GM06990 (cell line): ENCODE results near the gene NRG2.

Source experiments
- DNase-seq: peaks from one replicate; pipeline ENCODE4 v3.0.0-alpha.2; 2011; ENCODE audit not compliant: insufficient read length; ENCODE audit errors: extremely low read depth
- H3K27me3 ChIP-seq: replicated peaks from 2 replicates; pipeline ENCODE4 v1.6.0; 2011; ENCODE audit warnings: low read length; ENCODE audit not compliant: control insufficient read depth, insufficient read depth
- H3K36me3 ChIP-seq: 2 replicates; pipeline ENCODE4 v1.5.1; 2011; ENCODE audit warnings: low read length; ENCODE audit not compliant: control insufficient read depth, insufficient read depth
- H3K4me3 ChIP-seq: replicated peaks from 2 replicates; pipeline ENCODE4 v1.5.1; 2011; ENCODE audit warnings: low read depth, mild to moderate bottlenecking, control low read depth, low read length
- CTCF ChIP-seq: IDR thresholded peaks from 2 replicates; pipeline ENCODE4 v1.5.1; 2011; ENCODE audit warnings: low read length, control low read depth, mild to moderate bottlenecking, inconsistent platforms; ENCODE audit not compliant: insufficient read depth, poor library complexity, severe bottlenecking

NRG2 gene

GRCh38 chr5:139882316-139882715 is 160.8 kb downstream of the NRG2 start:
- Histone ChIP-seq H3K36me3 (no peaks in the 10 kb centered on the region; the same call in 1 of the 2 replicates), H3K27me3 (no peaks in the 10 kb centered on the region), H3K4me3 (no peak overlapping the region)
- no peak for TF ChIP-seq CTCF
- DNase-seq = no peak

- no peak for DNase-seq
- H3K4me3 ChIP-seq = no peak overlapping the region
- TF ChIP-seq CTCF = no peak
- H3K36me3 ChIP-seq = no peaks in the 10 kb centered on the region; the same call in 1 of the 2 replicates
- no peaks in the 10 kb centered on the region for H3K27me3 ChIP-seq
Observed at GRCh38 chr5:139881143-139881733, 161.9 kb downstream of the NRG2 start.

- Histone ChIP-seq H3K36me3 (no peaks in the 10 kb centered on the region; the same call in 1 of the 2 replicates), H3K27me3 (no peaks in the 10 kb centered on the region), H3K4me3 (no peak overlapping the region)
- TF ChIP-seq CTCF = no peak
- no peak for DNase-seq
Observed at GRCh38 chr5:139880416-139881142, 162.5 kb downstream of the NRG2 start.

- TF ChIP-seq CTCF = no peak
- Histone ChIP-seq H3K4me3 (no peak overlapping the region), H3K27me3 (no peaks in the 10 kb centered on the region), H3K36me3 (no peaks in the 10 kb centered on the region; the same call in 1 of the 2 replicates)
- no peak for DNase-seq
Observed at GRCh38 chr5:139878093-139878492, 165.0 kb downstream of the NRG2 start.

GRCh38 chr5:139877129-139877597 is 165.9 kb downstream of the NRG2 start:
- no peak for TF ChIP-seq CTCF
- no peak for DNase-seq
- Histone ChIP-seq H3K4me3 (no peak overlapping the region), H3K27me3 (no peaks in the 10 kb centered on the region), H3K36me3 (no peaks in the 10 kb centered on the region; the same call in 1 of the 2 replicates)
